Thyroid gland (tissue), 4 donors: ENCODE results near the gene GRB10. TPM values are rescaled to one million over a fixed set of nuclear protein-coding genes. Genes with fewer than 3 reads are reported as not detected.

ENCODE experiments used
- DNase-seq, 2 donors: peaks; one replicate each; pipeline ENCODE4 v3.0.0-alpha.2; 2019
- H3K27ac ChIP-seq, 3 donors: fragments of 200-600 bp; sonication (generic); 1 replicate in 2 of 3; 2 replicates in 1 of 3; pipeline ENCODE4 v1.5.1; 2016 to 2019; ENCODE audit warnings: mild to moderate bottlenecking in 1 of 3, moderate library complexity in 1 of 3
- H3K27me3 ChIP-seq: fragments of 200-600 bp; sonication (generic); one replicate; pipeline ENCODE4 v1.5.1; 2019
- H3K36me3 ChIP-seq, 2 donors: fragments of 200-600 bp; sonication (generic); one replicate each; pipeline ENCODE4 v1.5.1; 2016 to 2019
- H3K4me1 ChIP-seq, 2 donors: fragments of 200-600 bp; sonication (generic); one replicate each; pipeline ENCODE4 v1.5.1; 2017 to 2019
- H3K4me3 ChIP-seq, 3 donors: fragments of 200-600 bp; sonication (generic); replicated peaks in 1 of 3; 1 replicate in 2 of 3; 2 replicates in 1 of 3; pipeline ENCODE4 v1.5.1; 2016; ENCODE audit warnings: mild to moderate bottlenecking in 1 of 3
- H3K9me3 ChIP-seq: fragments of 200-600 bp; sonication (generic); one replicate; pipeline ENCODE4 v1.5.1; 2017
- POLR2A ChIP-seq, 2 donors: fragments of 450-650 bp; IDR thresholded peaks; one replicate each; pipeline ENCODE4 v1.6.1; 2017; ENCODE audit warnings: antibody characterized with exemption in 2 of 2, mild to moderate bottlenecking in 2 of 2, moderate library complexity in 1 of 2
- WGBS, 2 donors: methylation state at CpG; one replicate each; pipeline ENCODE4 v1.1.5; 2017; 5-methylcytosine and 5-hydroxymethylcytosine counted together
- intact Hi-C: fragments of 100-400 bp; cut with DNase I; formaldehyde crosslinking; loops from one replicate; pipeline ENCODE4 v1.15.1; 2023
- total RNA-seq, 4 donors: library from RNA; depleted of rRNA; stranded (reverse); fragments of >200 nt; gene quantifications; one replicate each; pipeline ENCODE4 v1.2.3, GENCODE V29; 2016
- TF ChIP-seq, protein P1 (sequence below), 6 experiments: fragments of 200-600 bp in 3 of 6; fragments of 450-650 bp in 3 of 6; sonication (generic) in 3 of 6; IDR thresholded peaks; one replicate each; pipeline ENCODE4 v1.5.1; 2016 to 2019; ENCODE audit warnings: antibody characterized with exemption in 6 of 6, mild to moderate bottlenecking in 2 of 6, inconsistent platforms in 1 of 6, moderate library complexity in 1 of 6

Gene GRB10
- total RNA-seq, 4 donors from 2014 or later = 21.3 to 99.2 (median 39.6) TPM

DNA sequence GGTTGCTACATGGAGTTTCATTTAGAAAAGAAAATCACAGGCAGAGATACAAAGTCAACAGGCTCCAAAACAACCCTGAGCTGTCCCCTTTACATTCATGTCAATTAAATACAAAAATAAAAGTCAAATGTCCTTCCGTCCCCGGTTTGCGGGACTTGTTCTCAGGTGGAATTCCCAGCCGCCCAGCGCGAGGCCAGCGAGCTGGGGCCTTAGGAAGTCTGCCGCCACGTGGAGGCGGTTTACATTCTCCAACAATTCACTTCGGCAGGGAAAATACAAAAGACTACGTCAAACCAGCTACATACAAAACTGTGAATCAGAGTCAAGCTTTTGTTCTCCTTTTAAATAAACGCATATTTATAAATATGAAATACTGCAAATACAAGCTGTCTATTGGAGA is 192.2 kb downstream of the GRB10 start:
- 92 to 94% methylated on average over 13 of the region's 13 CpGs for WGBS, 2 donors

DNA sequence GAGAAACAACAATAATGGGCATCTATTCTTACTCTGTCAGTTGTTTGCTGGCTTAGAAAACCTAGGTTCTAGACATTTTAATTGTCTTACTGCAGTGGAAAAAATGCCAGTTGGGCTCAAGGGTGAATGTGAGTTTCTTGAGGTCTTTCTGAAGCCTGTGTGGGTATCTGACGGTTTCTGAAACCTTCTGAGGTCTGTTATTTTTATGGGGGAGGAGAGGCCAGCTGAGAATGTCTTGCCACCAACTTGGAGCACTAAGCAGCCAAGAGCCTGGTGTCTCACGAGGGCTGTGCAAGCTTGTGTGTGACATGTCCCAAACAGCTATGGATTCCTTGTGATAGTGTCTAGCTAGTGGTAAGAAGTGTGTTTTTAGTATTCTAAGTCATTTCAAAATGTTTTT is 193.3 kb downstream of the GRB10 start:
- Histone ChIP-seq H3K27me3 (no peaks in the 10 kb centered on the region), H3K4me1 (no peaks in the 10 kb centered on the region), H3K4me3 (no peak overlapping the region), H3K36me3 (peaks cover 0 to 4% of the 10 kb centered on the region in 2 donors), H3K9me3 (no peaks in the 10 kb centered on the region), H3K27ac (no peak overlapping the region)
- WGBS, 2 donors = 75 to 83% methylated on average over 2 of the region's 2 CpGs
- no peak for TF ChIP-seq POLR2A (IDR thresholded peaks at IDR 0.05)
- TF ChIP-seq, protein P1, sequence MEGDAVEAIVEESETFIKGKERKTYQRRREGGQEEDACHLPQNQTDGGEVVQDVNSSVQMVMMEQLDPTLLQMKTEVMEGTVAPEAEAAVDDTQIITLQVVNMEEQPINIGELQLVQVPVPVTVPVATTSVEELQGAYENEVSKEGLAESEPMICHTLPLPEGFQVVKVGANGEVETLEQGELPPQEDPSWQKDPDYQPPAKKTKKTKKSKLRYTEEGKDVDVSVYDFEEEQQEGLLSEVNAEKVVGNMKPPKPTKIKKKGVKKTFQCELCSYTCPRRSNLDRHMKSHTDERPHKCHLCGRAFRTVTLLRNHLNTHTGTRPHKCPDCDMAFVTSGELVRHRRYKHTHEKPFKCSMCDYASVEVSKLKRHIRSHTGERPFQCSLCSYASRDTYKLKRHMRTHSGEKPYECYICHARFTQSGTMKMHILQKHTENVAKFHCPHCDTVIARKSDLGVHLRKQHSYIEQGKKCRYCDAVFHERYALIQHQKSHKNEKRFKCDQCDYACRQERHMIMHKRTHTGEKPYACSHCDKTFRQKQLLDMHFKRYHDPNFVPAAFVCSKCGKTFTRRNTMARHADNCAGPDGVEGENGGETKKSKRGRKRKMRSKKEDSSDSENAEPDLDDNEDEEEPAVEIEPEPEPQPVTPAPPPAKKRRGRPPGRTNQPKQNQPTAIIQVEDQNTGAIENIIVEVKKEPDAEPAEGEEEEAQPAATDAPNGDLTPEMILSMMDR (IDR thresholded peaks at IDR 0.05) = no peak
- intact Hi-C loops = no loop called here
- no peak for DNase-seq

More for the DNA sequence above, 192.2 kb downstream of the GRB10 start:
- Histone ChIP-seq H3K4me3 (no peak overlapping the region), H3K27me3 (no peaks in the 10 kb centered on the region), H3K9me3 (no peaks in the 10 kb centered on the region), H3K4me1 (no peaks in the 10 kb centered on the region), H3K36me3 (peaks cover 0 to 4% of the 10 kb centered on the region in 2 donors), H3K27ac (no peak overlapping the region)
- intact Hi-C loops = no loop called here
- no peak for DNase-seq
- no peak for TF ChIP-seq POLR2A (IDR thresholded peaks at IDR 0.05)
- TF ChIP-seq, protein P1 (IDR thresholded peaks at IDR 0.05) = no peak

DNA sequence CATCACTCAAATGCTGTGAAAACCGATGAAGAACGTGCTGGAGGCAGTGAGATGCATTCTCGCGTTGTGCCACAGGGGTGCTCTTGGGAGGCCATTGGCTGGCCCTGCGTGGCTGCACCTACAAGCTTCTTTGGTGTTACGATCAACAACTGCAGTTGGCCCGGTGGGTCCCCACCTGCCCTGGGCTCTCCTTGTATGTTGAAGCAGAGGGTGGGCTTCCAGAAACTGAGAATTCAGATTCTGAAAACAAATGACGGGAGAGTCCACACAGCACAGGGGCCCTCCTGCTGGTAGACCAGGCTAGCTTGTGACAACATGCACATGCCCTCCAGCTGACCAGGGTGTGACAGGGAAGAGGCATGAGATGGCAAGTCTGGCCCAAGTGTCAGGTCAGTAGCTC is 193.8 kb downstream of the GRB10 start:
- Histone ChIP-seq H3K9me3 (no peaks in the 10 kb centered on the region), H3K27me3 (no peaks in the 10 kb centered on the region), H3K36me3 (peaks cover 0 to 4% of the 10 kb centered on the region in 2 donors), H3K4me1 (no peaks in the 10 kb centered on the region), H3K4me3 (no peak overlapping the region), H3K27ac (no peak overlapping the region)
- intact Hi-C loops = no loop called here
- WGBS, 2 donors = 77 to 78% methylated on average over 8 of the region's 8 CpGs
- TF ChIP-seq POLR2A (IDR thresholded peaks at IDR 0.05) = no peak
- TF ChIP-seq, protein P1 (IDR thresholded peaks at IDR 0.05) = no peak
- DNase-seq = no peak

DNA sequence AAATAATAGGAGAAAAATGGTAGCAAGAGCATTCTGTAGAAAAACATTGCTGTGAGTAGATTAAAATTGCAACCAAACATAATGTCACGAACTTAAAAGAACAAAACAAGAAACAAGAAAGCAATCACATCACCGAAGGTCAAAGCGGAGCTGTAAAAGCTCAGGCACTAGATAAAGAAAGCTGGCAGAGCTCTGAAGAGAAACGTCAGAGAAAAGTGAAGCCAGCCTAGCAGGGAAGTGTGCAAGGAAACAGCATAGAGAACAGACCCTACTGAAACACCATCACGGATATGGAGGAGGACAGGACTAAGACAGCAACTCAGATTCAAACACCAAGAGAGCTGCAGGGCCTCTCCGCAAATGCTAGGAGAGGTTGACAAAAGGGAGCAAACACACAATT is 195.0 kb downstream of the GRB10 start:
- H3K27me3 ChIP-seq = no peaks in the 10 kb centered on the region
- no peaks in the 10 kb centered on the region for H3K9me3 ChIP-seq
- H3K36me3 ChIP-seq = peaks cover 0 to 4% of the 10 kb centered on the region in 2 donors
- intact Hi-C loops = no loop called here
- no peak overlapping the region for H3K4me3 ChIP-seq
- WGBS, 2 donors = 83 to 88% methylated on average over 6 of the region's 6 CpGs
- H3K27ac ChIP-seq = no peak overlapping the region
- H3K4me1 ChIP-seq = no peaks in the 10 kb centered on the region
- no peak for DNase-seq
- TF ChIP-seq, protein P1 (IDR thresholded peaks at IDR 0.05) = no peak
- no peak for TF ChIP-seq POLR2A (IDR thresholded peaks at IDR 0.05)

DNA sequence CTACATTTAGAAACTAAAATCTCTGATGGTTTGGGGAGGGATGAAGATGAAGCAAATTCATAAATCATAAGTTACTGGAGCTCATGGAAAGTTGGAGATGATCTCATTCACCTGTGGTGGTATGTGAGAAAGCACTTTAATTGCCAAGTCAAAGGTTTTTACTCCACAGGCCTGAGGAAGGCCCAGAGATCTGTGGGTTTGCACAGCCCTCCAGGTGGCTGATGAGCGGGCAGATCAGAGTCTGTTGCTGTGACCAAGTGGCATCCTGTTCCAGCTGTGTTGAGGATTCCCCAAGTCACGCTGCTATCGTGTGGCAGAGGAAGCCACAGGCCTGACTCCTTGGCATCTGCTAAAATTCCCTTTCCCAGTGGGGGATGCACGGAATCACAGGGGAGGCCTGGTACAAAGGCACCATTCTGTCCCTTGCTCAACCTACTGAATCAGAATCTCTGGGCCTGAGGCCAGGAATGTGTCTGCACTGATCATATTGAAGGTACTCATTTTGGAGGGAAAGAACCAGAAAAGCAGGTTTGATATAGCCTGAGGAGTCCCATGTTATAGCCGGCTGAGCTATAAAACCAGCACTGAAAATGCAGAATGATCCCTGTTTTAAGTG is 197.8 kb downstream of the GRB10 start:
- intact Hi-C loops = no loop called here
- no peaks in the 10 kb centered on the region for H3K27me3 ChIP-seq
- WGBS, 2 donors = 61 to 81% methylated on average over 3 to 4 of the region's 5 CpGs
- H3K27ac ChIP-seq = no peak overlapping the region
- H3K4me1 ChIP-seq = no peaks in the 10 kb centered on the region
- DNase-seq = no peak
- no peaks in the 10 kb centered on the region for H3K36me3 ChIP-seq
- no peak overlapping the region for H3K4me3 ChIP-seq
- TF ChIP-seq, protein P1 (IDR thresholded peaks at IDR 0.05) = no peak
- no peak for TF ChIP-seq POLR2A (IDR thresholded peaks at IDR 0.05)
- H3K9me3 ChIP-seq = no peaks in the 10 kb centered on the region
